Posterior cingulate gyrus (tissue), 11 donors: Measurements from ENCODE around the gene TACR2.

Source experiments
- DNase-seq, 10 donors: peaks; one replicate each; pipeline versions ENCODE4 v3.0.0 to v3.0.0-alpha.2; 2020 to 2021; ENCODE audit warnings: mixed read lengths in 3 of 10
- intact Hi-C: fragments of 100-400 bp; cut with DNase I; formaldehyde crosslinking; loops from one replicate; pipeline ENCODE4 v1.15.1; 2023

Gene TACR2

GRCh38 chr10:69358148-69358795, 58.4 kb downstream of the TACR2 start:
- intact Hi-C loops = no loop called here
- DNase-seq = no peak

- DNase-seq = no peak
- intact Hi-C loops = no loop called here
Measured at GRCh38 chr10:69356187-69356586, 60.5 kb downstream of the TACR2 start.

GRCh38 chr10:69353977-69354635, 62.6 kb downstream of the TACR2 start:
- intact Hi-C loops = no loop called here
- DNase-seq = no peak
